ENCODE data around the gene CDH13. TPM values are rescaled to one million over a fixed set of nuclear protein-coding genes. Genes with fewer than 3 reads are reported as not detected.

The CDH13 gene
- total and polyA plus RNA-seq, 10 of the 15 experiments (the other 5 are each of a cell fraction or from before 2014, with no cell fraction given): under 0.01 to 0.05 TPM; not detected in 8

- no peak overlapping the region for H3K4me3 ChIP-seq
- 59% methylated on average over 2 of the region's 2 CpGs for WGBS (ENCODE audit: insufficient coverage, insufficient replicate concordance, low lambda C conversion rate, missing lambda C conversion rate)
- TF ChIP-seq MYB (IDR thresholded peaks at IDR 0.05; ENCODE audit: borderline replicate concordance, low read depth, low read length) (no peak), PKNOX1 (IDR thresholded peaks at IDR 0.05) (no peak), RB1 (IDR thresholded peaks at IDR 0.05; ENCODE audit: borderline replicate concordance) (no peak), SREBF2 (IDR thresholded peaks at IDR 0.05; ENCODE audit: low read length) (no peak), KLF5 (IDR thresholded peaks at IDR 0.05; ENCODE audit: partially characterized antibody) (no peak), GABPA (IDR thresholded peaks at IDR 0.05; ENCODE audit: low read depth) (no peak), NFYA (IDR thresholded peaks at IDR 0.05; ENCODE audit: borderline replicate concordance, low read depth, low read length) (no peak), ZBTB40 (IDR thresholded peaks at IDR 0.05; ENCODE audit: borderline replicate concordance) (no peak), NFIC (IDR thresholded peaks at IDR 0.05; ENCODE audit: low read depth, low read length) (no peak), CHD4 (IDR thresholded peaks at IDR 0.05) (no peak), SPI1 (IDR thresholded peaks at IDR 0.05; ENCODE audit: borderline replicate concordance, insufficient read depth, low read depth, low read length) (no peak)
- TF ChIP-seq, protein P1, sequence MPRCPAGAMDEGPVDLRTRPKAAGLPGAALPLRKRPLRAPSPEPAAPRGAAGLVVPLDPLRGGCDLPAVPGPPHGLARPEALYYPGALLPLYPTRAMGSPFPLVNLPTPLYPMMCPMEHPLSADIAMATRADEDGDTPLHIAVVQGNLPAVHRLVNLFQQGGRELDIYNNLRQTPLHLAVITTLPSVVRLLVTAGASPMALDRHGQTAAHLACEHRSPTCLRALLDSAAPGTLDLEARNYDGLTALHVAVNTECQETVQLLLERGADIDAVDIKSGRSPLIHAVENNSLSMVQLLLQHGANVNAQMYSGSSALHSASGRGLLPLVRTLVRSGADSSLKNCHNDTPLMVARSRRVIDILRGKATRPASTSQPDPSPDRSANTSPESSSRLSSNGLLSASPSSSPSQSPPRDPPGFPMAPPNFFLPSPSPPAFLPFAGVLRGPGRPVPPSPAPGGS (IDR thresholded peaks at IDR 0.05; ENCODE audit: borderline replicate concordance, insufficient read depth, low read depth, low read length, poor library complexity, severe bottlenecking): no peak
- H3K36me3 ChIP-seq (ENCODE audit: control insufficient read depth in 2 of 2, insufficient read depth in 2 of 2, low read length in 1 of 2): no peaks in the 10 kb centered on the region
- no peak overlapping the region for H3K27ac ChIP-seq (ENCODE audit: control insufficient read depth, insufficient read depth)
- no peak overlapping the region for H3K4me2 ChIP-seq (ENCODE audit: control insufficient read depth, insufficient read depth)
- POLR2A ChIA-PET: no interaction called here
- H3K9ac ChIP-seq (ENCODE audit: control insufficient read depth, insufficient read depth, low read length): no peak overlapping the region
- no peak overlapping the region for H2AFZ ChIP-seq (ENCODE audit: control insufficient read depth, low read depth, low read length)
- no peaks in the 10 kb centered on the region for H3K79me2 ChIP-seq (ENCODE audit: control insufficient read depth, insufficient read depth, low read length)
- H3K4me1 ChIP-seq (ENCODE audit: control insufficient read depth, insufficient read depth, low read length): no peaks in the 10 kb centered on the region
- no peaks in the 10 kb centered on the region for H3K9me3 ChIP-seq (replicated peaks; ENCODE audit: control insufficient read depth, insufficient read depth, low read length)
- FAIRE-seq (no peak), DNase-seq (ENCODE audit: low read depth, low spot score) (no peak), ATAC-seq (no peak)
- intact Hi-C loops (cut with micrococcal nuclease; ENCODE audit: unreplicated experiment): no loop called here
- BruUV-seq (replicated peaks): no TSS peak
- CTCF ChIA-PET: no interaction called here
- SMC1A ChIA-PET (ENCODE audit: uncharacterized antibody, unreplicated experiment): no interaction called here
- no peaks in the 10 kb centered on the region for H3K27me3 ChIP-seq (replicated peaks in 1 of 2; ENCODE audit: control insufficient read depth in 2 of 2, insufficient read depth in 2 of 2, low read length in 1 of 2)
- in situ Hi-C loops (cut with MboI): no loop called here
- RAD21 ChIA-PET (ENCODE audit: unreplicated experiment): no interaction called here
- no peaks in the 10 kb centered on the region for H4K20me1 ChIP-seq (ENCODE audit: control insufficient read depth, insufficient read depth)
Measured at GRCh38 chr16:83054283-83054682, 427.5 kb downstream of the CDH13 start.
